TTC549 (cell line): ENCODE measurements around the gene AMOT.

Experiments used
- FAIRE-seq: peaks from 2 replicates; lab custom pipeline; 2012; peaks lifted over from hg19 to GRCh38; lab: Jason Lieb, UNC

Gene AMOT

GRCh38 chrX:112738347-112739033 is 102.1 kb downstream of the AMOT start:
- FAIRE-seq, result no peak

GRCh38 chrX:112736310-112736709 is 104.3 kb downstream of the AMOT start:
- no peak for FAIRE-seq

GRCh38 chrX:112735147-112735546 is 105.5 kb downstream of the AMOT start:
- no peak for FAIRE-seq

- FAIRE-seq, result no peak
These were observed 106.3 kb downstream of the AMOT start for GRCh38 chrX:112734290-112734689.

- FAIRE-seq, result peak; percentile 58
These were observed 108.8 kb downstream of the AMOT start for GRCh38 chrX:112731793-112732192.
